Liver (tissue), 9 donors: Measurements from ENCODE around the gene BSN. TPM values are rescaled to one million over a fixed set of nuclear protein-coding genes. Genes with fewer than 3 reads are reported as not detected.

ENCODE experiments used
- DNase-seq: peaks from one replicate; pipeline ENCODE4 v3.0.0-alpha.2; 2017; ENCODE audit warnings: low spot score
- H3K27ac ChIP-seq, 2 donors: one replicate each; pipeline ENCODE4 v1.7.0; 2013; ENCODE audit warnings: inconsistent platforms in 2 of 2, low read length in 2 of 2, control low read depth in 1 of 2, low read depth in 1 of 2, mild to moderate bottlenecking in 1 of 2
- H3K27me3 ChIP-seq, 4 donors: one replicate each; pipeline versions ENCODE4 v1.6.1 to v1.7.0; 2013; ENCODE audit warnings: low read length in 3 of 4, inconsistent platforms in 1 of 4, mild to moderate bottlenecking in 1 of 4, moderate library complexity in 1 of 4; ENCODE audit not compliant: control insufficient read depth in 4 of 4, insufficient read depth in 4 of 4
- H3K36me3 ChIP-seq, 4 donors: one replicate each; pipeline versions ENCODE4 v1.6.1 to v1.7.0; 2013; ENCODE audit warnings: low read length in 3 of 4, mild to moderate bottlenecking in 3 of 4, low read depth in 1 of 4, moderate library complexity in 1 of 4; ENCODE audit not compliant: control insufficient read depth in 4 of 4, insufficient read depth in 3 of 4
- H3K4me1 ChIP-seq, 4 donors: one replicate each; pipeline versions ENCODE4 v1.6.1 to v1.7.0; 2013; ENCODE audit warnings: low read length in 3 of 4, mild to moderate bottlenecking in 3 of 4, moderate library complexity in 1 of 4; ENCODE audit not compliant: control insufficient read depth in 4 of 4, insufficient read depth in 4 of 4
- H3K4me3 ChIP-seq, 3 donors: one replicate each; pipeline versions ENCODE4 v1.6.1 to v1.7.0; 2013; ENCODE audit warnings: low read length in 3 of 3, control low read depth in 1 of 3, low read depth in 1 of 3, mild to moderate bottlenecking in 1 of 3
- H3K9ac ChIP-seq, 2 donors: one replicate each; pipeline ENCODE4 v1.7.0; 2013; ENCODE audit warnings: low read length in 2 of 2, mild to moderate bottlenecking in 2 of 2, moderate library complexity in 2 of 2, control low read depth in 1 of 2, low read depth in 1 of 2
- H3K9me3 ChIP-seq, 4 donors: one replicate each; pipeline versions ENCODE4 v1.6.1 to v1.7.0; 2013; ENCODE audit warnings: low read length in 3 of 4; ENCODE audit not compliant: control insufficient read depth in 4 of 4
- ATF3 ChIP-seq: IDR thresholded peaks from 2 replicates; pipeline ENCODE4 v1.6.1; 2016; ENCODE audit warnings: antibody characterized with exemption
- CTCF ChIP-seq: fragments of 150-350 bp; IDR thresholded peaks from 2 replicates; pipeline ENCODE4 v1.5.1; 2017; ENCODE audit warnings: improper control_type of control experiment, low read depth, low read length; ENCODE audit not compliant: missing input control
- EGR1 ChIP-seq, 2 donors: IDR thresholded peaks; 2 replicates each; pipeline ENCODE4 v1.6.1; 2016 to 2018; ENCODE audit warnings: antibody characterized with exemption in 2 of 2, low read depth in 2 of 2
- FOXA2 ChIP-seq: IDR thresholded peaks from 2 replicates; pipeline ENCODE4 v1.6.1; 2016; ENCODE audit warnings: antibody characterized with exemption
- HNF4A ChIP-seq, 2 donors: conservative IDR thresholded peaks; 2 replicates each; pipeline ENCODE4 v1.6.1; 2016; ENCODE audit warnings: antibody characterized with exemption in 2 of 2, mild to moderate bottlenecking in 2 of 2
- JUND ChIP-seq, 2 donors: IDR thresholded peaks; 2 replicates each; pipeline ENCODE4 v1.6.1; 2016; ENCODE audit warnings: antibody characterized with exemption in 2 of 2
- MAX ChIP-seq: IDR thresholded peaks from 2 replicates; pipeline ENCODE4 v1.6.1; 2016; ENCODE audit warnings: antibody characterized with exemption
- RAD21 ChIP-seq, 2 donors: IDR thresholded peaks; 2 replicates each; pipeline ENCODE4 v1.6.1; 2016; ENCODE audit warnings: antibody characterized with exemption in 2 of 2, mild to moderate bottlenecking in 2 of 2
- REST ChIP-seq: IDR thresholded peaks from 2 replicates; pipeline ENCODE4 v1.6.1; 2016; ENCODE audit warnings: antibody characterized with exemption, mild to moderate bottlenecking
- RXRA ChIP-seq, 2 donors: IDR thresholded peaks; 2 replicates each; pipeline ENCODE4 v1.6.1; 2017 to 2018; ENCODE audit warnings: antibody characterized with exemption in 2 of 2, mild to moderate bottlenecking in 1 of 2
- TAF1 ChIP-seq: conservative IDR thresholded peaks from 2 replicates; pipeline ENCODE4 v1.6.1; 2016; ENCODE audit warnings: antibody characterized with exemption, mild to moderate bottlenecking
- YY1 ChIP-seq: IDR thresholded peaks from 2 replicates; pipeline ENCODE4 v1.6.1; 2016; ENCODE audit warnings: antibody characterized with exemption, mild to moderate bottlenecking
- ZBTB33 ChIP-seq: IDR thresholded peaks from 2 replicates; pipeline ENCODE4 v1.6.1; 2016; ENCODE audit warnings: antibody characterized with exemption
- WGBS: extraction: QIAGEN DNeasy Blood & Tissue Kit; methylation state at CpG from one replicate; pipeline ENCODE4 v1.1.7; 2013; 5-methylcytosine and 5-hydroxymethylcytosine counted together
- polyA plus RNA-seq, 2 donors: library from polyadenylated mRNA; stranded (reverse) in 1 of 2; unstranded in 1 of 2; fragments of 200-250 nt in 1 of 2; fragments of >200 nt in 1 of 2; fragmentation: Nextera tagmentation in 1 of 2; extraction: Ambion mirVana in 1 of 2; gene quantifications; one replicate each; pipeline versions ENCODE4 v1.2.1 to v1.2.3, GENCODE V29; 2013 to 2015
- total RNA-seq, 2 donors: library from RNA; depleted of rRNA; stranded (reverse); fragments of >200 nt; gene quantifications; one replicate each; pipeline ENCODE4 v1.2.3, GENCODE V29; 2014
- donor health status: healthy.
- donor health status: healthy.
- donor health status: healthy.
- donor health status: healthy.
- donor health status: healthy.

Gene BSN
- total and polyA plus RNA-seq, 4 donors: 0.32 to 0.67 (median 0.40) TPM

- Histone ChIP-seq H3K4me3 (no peak overlapping the region), H3K36me3 (peaks cover 11 to 68% (median 36%) of the 10 kb centered on the region in 4 donors), H3K9me3 (no peaks in the 10 kb centered on the region), H3K4me1 (no peaks in the 10 kb centered on the region), H3K27ac (no peak overlapping the region), H3K9ac (no peak overlapping the region), H3K27me3 (no peaks in the 10 kb centered on the region)
- no peak for TF ChIP-seq RXRA (IDR thresholded peaks at IDR 0.05)
- DNase-seq: no peak
- WGBS: 90% methylated on average over 5 of the region's 5 CpGs
Observed at GRCh38 chr3:49711489-49711888, 157.2 kb downstream of the BSN start.

- WGBS: 97% methylated on average over 11 of the region's 11 CpGs
- DNase-seq: no peak
- no peaks in the 10 kb centered on the region for H3K9me3 ChIP-seq
- H3K27me3 ChIP-seq: no peaks in the 10 kb centered on the region
- H3K4me1 ChIP-seq: no peaks in the 10 kb centered on the region
- H3K9ac ChIP-seq: no peak overlapping the region
- H3K36me3 ChIP-seq: peaks cover 11 to 68% (median 30%) of the 10 kb centered on the region in 4 donors
- H3K27ac ChIP-seq: no peak overlapping the region
- TF ChIP-seq YY1: no peak
- no peak overlapping the region for H3K4me3 ChIP-seq
Observed at GRCh38 chr3:49712166-49712565, 157.9 kb downstream of the BSN start.

GRCh38 chr3:49712631-49713317, 158.5 kb downstream of the BSN start:
- Histone ChIP-seq H3K4me1 (no peaks in the 10 kb centered on the region), H3K9ac (no peak overlapping the region), H3K9me3 (no peaks in the 10 kb centered on the region), H3K36me3 (peaks cover 11 to 64% (median 27%) of the 10 kb centered on the region in 4 donors), H3K27ac (no peak overlapping the region), H3K27me3 (no peaks in the 10 kb centered on the region), H3K4me3 (no peak overlapping the region)
- no peak for TF ChIP-seq TAF1
- no peak for TF ChIP-seq RAD21 (IDR thresholded peaks at IDR 0.05)
- TF ChIP-seq ATF3: no peak
- TF ChIP-seq CTCF: no peak
- TF ChIP-seq EGR1 (IDR thresholded peaks at IDR 0.05; ENCODE audit: low read depth in 2 of 2): no peak
- TF ChIP-seq REST: no peak
- no peak for TF ChIP-seq FOXA2
- no peak for TF ChIP-seq RXRA (IDR thresholded peaks at IDR 0.05)
- TF ChIP-seq JUND (IDR thresholded peaks at IDR 0.05): no peak
- TF ChIP-seq HNF4A (conservative IDR thresholded peaks at IDR 0.05): no peak
- no peak for TF ChIP-seq MAX
- no peak for TF ChIP-seq YY1
- no peak for TF ChIP-seq ZBTB33
- WGBS: 65% methylated on average over 7 of the region's 7 CpGs
- no peak for DNase-seq
